Activated T-cell treated with anti-CD3 and anti-CD28 coated beads for 4 hours (primary cell): Measurements from ENCODE around the gene SLC26A2.
A peak's percentile ranks its signal among the peaks of the same experiment; 100 is the strongest.
"Not testable (repeated sequence)": the region's sequence is repeated elsewhere in the genome, so short reads cannot be mapped to it uniquely, and the experiment has no call there.

ENCODE experiments used
- DNase-seq: peaks from one replicate; pipeline ENCODE4 v3.0.0-alpha.2; 2020

SLC26A2 gene

DNA sequence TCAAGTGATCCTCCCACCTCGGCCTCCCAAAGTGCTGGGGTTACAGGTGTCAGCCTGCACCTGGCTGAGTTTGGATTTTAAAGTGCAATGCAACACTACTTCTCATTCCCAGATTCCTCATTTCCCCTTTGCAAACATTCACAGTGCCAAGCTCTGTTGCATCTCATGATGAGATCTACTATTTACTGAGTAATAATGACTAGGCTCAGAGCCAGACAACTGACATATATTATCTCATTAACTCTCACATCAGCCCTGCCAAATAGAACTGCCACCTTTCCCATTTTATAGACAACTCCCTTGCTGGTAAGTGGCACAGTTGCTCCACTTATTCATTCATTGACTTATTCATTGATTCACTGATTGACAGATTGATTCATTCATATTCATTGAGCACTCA, 22.9 kb upstream of the SLC26A2 start:
- no peak for DNase-seq

DNA sequence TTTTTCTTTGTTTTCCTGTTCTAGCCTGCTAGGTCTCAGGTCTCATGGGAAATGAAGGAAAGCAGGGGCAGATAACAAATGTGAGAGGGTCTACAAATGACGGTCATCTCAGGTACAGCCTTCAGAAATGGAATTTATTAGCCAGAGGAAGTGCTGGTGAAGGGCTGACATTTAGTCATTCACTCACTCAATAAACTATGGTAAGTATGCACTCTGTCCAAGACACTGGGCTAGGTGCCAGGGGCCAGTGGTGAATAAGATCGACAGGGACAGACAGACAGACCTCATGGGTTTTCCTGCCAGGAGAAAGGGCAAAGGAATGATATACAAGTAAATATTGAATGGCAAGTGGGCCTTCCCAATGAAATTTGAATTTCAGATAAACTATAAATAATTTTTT, 22.3 kb upstream of the SLC26A2 start:
- DNase-seq, result no peak

DNA sequence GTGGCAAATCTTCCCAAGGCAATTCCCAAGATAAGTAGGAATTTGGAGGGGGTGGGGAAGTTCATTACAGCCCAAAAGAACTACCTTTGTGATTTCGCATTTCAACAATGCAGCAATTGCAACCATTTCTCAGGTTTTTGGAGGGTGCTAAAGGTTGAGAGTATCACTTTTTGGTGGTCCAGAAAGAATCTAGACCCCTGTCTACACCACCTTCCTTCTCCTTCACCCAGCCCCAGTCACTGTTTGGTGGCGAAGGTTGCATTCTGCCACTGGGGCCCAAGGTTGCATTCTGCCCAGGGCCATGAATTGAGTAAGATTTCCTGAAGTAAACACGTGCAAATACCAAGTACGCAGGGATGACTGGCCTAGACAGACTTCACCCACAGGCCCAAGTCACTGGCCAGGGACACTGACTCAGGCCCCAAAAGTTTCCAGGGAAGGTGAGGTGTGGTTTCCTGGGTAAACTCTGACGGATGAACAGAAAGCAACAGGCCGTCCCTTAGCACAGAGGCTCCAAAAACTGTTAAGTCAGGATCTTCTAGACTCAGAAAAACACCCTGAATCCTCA, 21.7 kb upstream of the SLC26A2 start:
- no peak for DNase-seq

DNA sequence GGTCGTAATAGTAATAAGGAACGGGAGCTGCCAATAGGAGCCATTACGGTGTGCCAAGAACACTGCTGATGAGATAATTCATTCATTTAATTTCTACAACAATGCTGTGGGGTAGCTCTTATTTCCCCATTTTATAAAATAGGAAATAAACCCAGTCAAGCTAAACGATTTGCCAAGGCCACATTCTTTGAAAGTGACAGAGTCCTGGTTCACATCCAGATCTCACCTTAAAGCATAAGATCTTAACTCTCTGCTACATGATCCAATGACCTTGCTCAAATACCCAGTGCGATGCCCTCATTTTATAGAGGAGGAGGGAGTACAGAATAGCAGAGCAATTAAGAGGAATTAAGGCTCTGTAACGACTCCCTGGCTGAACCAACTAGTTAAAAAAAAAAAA, 21.0 kb upstream of the SLC26A2 start:
- no peak for DNase-seq

DNA sequence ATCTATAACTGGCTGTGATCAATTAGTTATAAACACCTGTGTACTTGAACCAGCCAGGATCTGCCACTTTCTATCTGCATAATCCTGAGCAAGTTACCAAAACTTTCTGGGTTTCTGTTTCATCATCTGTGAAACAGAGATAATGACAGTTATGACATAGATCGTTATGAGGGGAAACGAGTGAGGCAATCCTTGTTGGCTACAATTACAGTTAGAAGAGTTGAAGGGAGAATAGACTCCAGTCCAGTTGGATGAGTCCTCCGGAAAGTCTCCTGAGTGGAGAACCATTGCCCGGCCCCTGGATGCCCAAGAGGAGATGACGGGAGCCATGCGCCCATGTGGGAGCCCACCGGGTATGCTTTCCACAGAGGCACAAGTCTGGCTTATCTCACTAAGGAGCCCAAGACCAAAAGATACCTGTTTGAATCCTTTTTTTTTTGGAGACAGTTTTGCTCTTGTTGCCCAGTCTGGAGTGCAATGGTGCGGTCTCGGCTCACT, 20.4 kb upstream of the SLC26A2 start:
- no peak for DNase-seq

DNA sequence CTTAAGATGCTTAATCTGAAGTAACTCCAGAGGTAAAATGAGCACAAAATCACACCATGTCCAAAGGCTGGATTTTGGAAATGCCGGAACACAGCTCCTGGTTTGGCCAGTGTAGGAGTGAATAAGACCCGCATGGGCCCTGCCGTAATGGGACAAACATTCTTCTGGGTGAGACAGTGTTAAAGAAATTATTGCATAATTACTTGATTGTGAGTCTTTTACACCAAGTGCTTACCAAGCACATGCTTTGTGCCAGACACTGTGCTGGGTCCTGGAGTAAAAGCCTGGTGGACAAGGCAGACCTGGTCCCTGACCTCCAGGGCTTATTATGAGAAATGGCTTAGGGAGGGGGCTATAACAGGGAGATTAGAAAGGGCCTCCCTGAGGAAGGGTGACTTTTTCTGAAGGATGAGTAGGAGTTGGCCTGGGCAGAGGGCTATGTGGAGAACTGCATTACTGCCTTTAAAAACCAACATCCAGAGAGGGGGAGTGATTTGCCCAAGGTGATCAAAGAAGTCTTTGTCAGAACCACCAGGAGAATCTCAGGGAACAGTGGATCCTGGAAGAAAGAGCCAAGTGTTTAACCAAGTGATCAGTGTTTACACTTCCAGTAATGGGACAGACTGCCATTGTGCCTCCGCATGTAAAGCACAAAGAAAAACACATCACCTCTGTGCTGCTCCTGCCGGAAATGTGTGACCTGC, 19.5 kb upstream of the SLC26A2 start:
- no peak for DNase-seq

DNA sequence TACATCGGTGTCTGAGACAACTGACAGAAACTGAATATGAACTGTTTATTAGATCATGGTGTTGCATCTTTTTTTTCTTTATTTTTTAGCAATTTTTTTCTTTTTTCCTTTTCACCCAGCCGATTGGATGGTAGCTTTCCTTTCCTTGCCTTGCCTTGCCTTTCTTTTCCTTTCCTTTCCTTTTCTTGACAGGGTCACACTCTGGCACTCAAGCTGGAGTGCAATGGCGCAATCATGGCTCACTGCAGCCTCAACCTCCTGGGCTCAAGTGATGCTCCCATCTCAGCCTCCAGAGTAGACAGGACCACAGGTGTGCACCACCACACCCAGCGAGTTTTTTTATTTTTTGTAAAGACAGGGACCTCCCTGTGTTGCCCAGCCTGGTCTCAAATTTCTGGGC, 18.8 kb upstream of the SLC26A2 start:
- DNase-seq, result no peak

DNA sequence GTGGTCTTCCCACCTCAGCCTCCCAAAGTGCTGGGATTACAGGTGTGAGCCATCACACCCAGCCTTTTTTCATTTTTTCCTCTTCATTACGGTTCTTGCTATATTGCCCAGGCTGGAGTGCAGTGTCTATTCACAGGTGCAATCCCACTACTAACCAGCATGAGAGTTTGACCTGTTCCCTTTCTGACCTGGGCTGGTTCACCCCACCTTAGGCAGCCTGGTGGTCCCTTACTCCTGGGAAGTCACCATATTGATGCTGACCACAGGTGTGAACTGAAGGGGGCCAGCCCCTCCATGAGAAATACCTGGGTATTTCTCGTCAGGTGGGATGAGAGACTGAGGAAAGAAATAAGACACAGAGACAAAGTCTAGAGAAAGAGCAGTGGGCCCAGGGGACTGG, 18.4 kb upstream of the SLC26A2 start:
- DNase-seq, result no peak

DNA sequence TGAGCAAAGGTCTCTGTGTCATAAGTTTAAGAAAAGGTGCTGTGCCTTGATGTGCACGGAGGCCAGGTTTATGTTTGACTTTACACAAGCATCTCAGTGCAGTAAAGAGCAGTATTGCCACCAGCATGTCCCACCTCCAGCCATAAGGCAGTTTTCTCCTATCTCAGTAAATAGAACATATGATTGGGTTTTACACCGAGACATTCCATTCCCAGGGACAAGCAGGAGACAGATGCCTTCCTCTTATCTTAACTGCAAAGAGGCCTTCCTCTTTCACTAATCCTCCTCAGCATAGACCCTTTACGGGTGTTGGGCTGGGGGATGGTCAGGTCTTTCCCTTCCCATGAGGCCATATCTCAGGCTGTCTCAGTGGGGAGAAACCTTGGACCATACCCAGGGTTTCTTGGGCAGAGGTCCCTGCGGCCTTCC, 17.8 kb upstream of the SLC26A2 start:
- not testable (repeated sequence) for DNase-seq

DNA sequence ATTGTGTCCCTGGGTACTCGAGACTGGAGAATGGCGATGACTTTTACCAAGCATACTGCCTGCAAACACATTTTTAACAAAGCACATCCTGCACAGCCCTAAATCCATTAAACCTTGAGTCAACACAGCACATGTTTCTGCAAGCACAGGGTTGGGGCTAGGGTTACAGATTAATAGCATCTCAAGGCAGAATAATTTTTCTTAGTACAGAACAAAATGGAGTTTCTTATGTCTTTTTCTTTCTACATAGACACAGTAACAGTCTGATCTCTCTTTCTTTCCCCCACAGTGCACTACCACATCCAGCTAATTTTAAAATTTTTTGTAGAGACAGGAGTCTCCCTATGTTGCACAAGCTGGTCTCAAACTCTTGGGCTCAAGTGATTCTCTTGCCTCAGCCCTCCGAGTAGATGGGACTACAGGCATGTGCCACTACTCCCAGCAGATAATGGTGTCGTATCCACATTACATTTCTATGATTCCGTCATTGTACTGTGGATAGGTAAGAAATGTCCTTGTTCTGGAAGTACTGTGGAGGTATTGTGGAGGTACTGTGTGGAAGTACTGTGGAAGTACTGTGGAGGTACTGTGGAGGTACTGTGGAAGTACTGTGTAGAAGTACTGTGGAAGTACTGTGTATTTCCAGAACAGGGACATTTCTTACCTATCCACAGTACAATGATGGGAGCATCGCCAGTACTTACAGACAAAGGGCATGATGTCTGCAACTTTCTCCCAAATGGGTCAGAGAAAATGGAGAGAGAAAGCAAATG, 17.2 kb upstream of the SLC26A2 start:
- DNase-seq, result not testable (repeated sequence)

DNA sequence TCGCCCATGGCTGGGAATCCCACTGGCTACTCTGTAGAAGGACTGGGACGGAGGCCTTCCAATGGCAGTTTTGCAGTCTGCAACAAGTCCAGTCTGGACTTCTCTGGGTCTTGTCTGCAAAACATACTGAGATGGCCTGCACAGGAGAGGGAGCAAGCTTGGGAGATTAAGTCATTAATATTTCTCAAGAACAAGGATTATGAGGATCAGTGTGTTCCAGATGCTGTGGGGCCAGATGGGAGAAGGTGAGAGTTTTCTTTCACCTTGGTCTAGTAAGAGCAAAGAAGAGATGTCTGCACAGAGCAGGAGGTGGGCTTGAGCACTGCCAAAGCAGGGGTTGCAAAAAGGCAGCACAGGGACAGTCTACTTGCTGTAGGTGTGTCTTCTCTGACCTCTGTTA, 15.9 kb upstream of the SLC26A2 start, which contains the start of gene PDE6A:
PDE6A (minus strand) TSS at position 128 of the 400 bp plus-strand sequence; CDS start at position 8, 120 bp downstream.
- no peak for DNase-seq

DNA sequence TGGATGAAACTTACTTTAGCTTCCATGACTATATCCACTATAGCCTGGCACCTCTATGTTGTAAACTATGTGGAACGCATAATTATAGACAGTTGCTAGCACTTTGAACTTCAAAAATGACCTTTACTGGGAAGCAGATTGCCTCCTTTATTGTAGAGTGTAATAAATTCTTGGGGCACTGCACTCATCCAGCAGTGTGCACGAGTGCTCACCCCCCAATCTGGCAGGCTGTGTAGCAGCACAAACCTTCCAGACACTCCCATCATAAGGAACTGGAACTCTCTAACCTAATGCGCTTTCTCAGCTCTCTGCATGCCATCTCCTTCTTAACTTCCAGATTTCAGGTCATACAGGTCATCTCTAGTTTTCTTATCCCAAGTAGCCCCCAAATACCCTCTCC, 14.4 kb upstream of the SLC26A2 start:
- DNase-seq, result no peak

DNA sequence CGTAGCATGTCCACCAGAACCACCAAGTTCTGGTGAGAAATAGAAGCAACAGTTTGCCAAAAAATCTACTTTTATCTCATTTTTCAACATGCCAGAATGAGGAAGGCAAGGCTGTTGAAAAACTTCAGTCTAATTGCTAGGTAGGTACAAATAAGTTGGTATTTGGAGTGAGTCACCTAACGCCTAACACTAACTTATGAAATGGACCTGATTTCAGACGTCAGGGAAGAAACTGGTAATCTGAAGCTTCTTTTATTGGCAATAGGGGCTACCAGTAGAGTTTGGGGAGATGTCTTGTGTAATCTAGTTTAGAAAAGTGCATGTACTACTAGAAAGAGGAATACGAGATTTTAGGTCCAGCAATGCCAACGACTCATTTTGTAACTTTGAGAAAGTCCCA, 11.6 kb upstream of the SLC26A2 start:
- DNase-seq, result no peak

DNA sequence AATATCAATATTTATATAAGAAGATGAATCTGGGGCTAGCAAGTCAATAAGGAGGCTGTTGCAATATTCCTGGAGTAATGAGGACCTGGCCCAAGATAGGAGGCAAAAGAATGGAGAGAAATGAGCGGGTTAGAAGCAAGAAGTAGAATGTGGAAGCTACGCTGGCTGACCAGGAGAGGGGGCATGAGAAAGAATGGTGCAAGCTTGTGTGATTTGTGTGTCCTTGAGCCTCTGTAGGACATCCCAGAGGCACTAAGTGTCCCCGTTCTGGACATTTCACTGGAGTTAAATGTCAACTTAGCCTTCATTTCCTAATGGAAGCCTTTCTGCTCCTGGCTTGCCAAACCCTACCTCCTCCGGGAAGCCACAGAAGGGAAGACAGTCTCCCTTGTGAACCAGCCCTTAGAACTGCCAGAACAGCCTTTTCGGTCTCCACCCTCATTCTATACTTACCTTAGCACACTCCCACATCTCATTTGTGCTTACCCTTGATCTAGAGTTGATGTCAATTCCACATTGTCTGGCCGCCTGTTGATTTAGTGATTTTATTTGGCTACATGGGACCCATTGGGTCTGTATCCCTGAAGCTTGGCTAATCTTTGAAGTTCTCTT, 9.3 kb upstream of the SLC26A2 start:
- DNase-seq, result no peak

DNA sequence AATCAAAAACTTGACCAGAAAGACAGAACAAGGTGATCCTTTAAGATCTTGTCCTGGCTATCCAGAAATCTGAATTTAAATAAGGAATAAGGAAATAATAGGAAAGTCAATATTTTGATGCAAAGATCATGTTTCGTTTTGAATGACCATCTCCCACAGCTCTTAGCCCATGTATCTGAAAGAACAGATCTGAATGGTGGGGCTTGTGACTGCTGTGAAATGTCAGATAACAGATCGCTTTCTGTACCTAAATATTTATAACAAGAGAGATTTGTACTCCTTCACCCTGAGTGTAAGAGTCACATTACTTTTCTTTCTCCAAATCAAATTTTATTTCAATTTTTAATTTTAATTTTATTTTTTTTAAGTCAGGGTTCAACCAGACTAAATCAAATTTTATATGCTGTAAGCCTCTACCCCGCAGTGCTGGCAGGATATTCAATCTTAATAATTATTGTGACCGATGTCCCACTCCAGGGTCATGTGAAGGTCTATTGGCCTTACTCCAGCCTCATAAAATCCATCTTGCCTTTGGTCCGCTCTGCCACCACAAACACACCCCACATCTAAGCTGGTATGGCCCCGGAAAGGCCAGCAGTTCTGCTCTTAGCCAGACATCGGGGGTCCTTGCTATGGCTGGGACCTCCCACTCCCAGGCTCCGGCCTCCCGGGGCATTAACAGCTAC, 7.0 kb upstream of the SLC26A2 start:
- DNase-seq, result no peak

DNA sequence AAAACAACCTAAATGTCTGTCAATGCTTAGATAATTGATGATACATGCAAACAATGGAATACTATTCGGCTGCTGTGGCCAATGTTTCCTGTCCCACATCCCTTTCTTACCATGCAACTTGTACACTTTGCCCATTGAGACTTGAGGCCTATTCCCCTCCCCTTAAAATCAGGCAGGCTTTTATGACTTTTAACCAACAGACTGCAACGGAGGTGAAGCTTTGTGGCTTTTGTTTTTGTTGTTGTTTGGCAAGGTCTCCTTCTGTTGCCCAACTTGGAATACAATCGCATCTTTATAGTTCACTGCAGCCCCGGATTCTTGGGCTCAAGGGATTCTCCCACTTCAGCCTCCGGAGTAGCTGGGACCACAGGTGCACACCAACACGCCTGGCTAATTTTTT, 5.8 kb upstream of the SLC26A2 start:
- DNase-seq, result no peak

DNA sequence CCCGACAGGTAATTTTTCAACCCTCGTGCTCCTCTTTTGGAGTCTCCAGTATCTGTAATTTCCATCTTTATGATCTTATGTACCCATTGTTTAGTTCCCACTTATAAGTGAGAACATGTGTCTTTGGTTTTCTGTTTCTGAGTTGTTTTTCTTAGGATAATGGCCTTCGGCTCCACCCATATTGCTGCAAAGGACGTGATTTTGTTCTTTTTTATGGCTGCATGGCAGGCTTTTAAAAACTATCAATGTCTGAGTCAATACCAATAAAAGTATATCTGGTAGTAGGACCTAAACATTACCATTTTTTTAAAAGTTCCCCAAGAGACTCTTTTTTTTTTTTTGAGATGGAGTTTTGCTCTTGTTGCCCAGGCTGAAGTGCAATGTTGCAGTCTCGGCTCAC, 3.9 kb upstream of the SLC26A2 start:
- DNase-seq, result no peak

DNA sequence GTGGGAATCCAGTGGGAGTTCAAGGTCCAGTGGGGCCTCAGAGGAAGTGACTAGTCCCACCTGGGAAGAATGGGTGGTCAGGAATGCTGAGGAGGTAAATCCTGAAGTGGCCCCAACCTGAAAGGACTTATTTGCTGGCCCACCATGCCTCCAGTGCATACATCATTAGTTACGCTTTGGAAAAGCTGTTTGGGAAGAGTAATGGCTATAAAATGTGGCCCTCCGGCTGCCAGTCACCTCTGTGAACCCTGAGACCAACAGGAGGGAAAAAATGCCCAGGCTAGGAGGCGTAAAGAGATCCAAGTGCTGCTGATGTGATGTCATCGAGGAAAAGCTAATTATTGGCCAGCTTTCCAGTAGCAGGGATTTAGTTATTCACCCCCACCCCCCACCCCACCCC, 2.7 kb upstream of the SLC26A2 start:
- DNase-seq, result no peak

DNA sequence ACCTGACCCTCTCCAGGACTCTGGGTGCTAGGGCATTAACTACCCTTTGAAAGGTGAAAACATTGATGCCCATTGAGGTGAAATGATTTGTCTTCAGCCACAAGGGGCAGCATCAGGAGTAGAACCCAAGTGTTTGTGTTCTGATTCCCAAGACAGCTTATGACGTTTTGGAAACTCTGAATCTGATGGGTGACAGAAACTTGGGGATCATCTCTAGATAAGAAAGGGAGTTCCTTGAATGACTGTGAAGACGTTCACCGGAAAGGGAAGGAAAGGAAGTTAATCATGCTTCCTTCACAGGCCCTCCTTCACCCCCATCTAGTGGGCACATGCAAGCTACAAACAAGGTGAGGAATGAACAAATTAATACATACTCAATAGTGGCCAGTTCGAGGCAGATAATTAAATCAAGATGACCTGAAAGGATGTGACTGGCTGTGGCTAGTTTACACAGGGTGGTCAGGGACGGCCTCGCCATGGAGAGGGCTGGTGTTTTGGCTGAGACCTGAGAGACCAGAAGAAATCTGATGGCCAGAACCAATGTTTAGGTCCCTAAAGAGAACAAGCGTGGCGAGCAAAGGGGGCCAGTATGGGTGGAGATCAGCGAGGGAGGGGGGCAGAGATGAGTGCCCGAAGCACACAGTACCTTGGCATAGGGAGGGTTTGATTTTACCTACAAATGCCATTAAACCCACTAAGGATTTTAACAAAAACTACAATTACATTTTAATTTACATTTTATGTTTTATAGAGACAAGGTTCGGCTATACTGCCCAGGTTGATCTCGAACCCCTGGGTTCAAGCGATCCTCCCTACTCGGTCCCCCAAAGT, 937 bp upstream of the SLC26A2 start:
- peak; percentile 43 for DNase-seq

DNA sequence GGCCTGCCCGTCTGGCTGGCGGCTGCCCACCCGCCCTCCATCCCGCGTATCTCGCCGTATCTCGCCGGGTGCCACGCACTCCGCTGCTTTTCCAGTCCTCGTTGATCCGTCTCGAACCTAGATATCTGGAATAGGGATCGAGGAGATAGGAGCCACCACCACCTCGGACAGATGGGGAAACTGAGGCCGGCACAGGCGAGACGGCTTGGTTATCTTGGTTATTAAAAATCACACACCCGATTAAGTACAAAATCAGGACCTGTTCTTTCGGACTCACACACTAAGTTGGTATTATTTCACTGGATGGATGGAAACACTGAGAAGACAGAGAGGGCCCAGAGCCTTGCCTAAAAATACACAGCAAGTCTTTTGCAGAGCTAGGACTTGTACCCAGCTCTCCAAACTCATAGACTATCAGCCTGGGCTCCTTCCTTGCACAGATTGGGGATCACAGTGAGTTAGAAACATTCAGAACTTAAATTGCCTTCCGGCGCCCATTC, 678 bp downstream of the SLC26A2 start:
- DNase-seq, result no peak

DNA sequence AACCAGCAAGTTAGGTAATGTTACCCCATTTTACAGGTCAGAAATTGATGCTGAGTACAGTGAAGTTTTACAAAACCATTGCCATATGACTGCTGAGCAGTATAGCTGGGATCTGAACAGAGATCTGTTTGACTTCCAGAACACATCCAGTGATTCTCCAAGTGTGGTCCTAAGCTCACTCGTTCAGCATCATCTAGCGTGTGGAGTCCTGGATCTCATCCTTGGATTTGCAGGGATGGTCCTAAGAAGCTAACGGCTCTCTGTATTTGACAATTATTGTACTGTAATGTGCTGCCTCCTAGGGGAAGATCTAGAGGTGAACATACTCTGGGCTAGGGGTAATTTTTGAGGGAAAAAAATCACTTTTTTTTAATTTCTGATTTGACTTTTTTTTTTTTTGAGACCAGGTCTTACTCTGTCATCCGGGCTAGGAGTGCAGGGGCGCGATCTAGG, 1.4 kb downstream of the SLC26A2 start:
- DNase-seq, result no peak
